Pancreas (tissue), 10 donors: ENCODE data around the gene CCDC47. TPM values are rescaled to one million over a fixed set of nuclear protein-coding genes. Genes with fewer than 3 reads are reported as not detected.
"Not testable (repeated sequence)": the region's sequence is repeated elsewhere in the genome, so short reads cannot be mapped to it uniquely, and the experiment has no call there.

Experiments used
- ATAC-seq, 4 donors: fragments of 200-7000 bp; cut with Tn5 transposase; one replicate each; pipeline versions ENCODE4 v1.8.0 to v1.9.1; 2020; ENCODE audit warnings: mild to moderate bottlenecking in 4 of 4, moderate library complexity in 4 of 4
- DNase-seq, 6 donors: peaks; one replicate each; pipeline ENCODE4 v3.0.0-alpha.2; 2020
- FAIRE-seq: peaks from 2 replicates; lab custom pipeline; 2012; peaks lifted over from hg19 to GRCh38; lab: Jason Lieb, UNC
- H3K27ac ChIP-seq, 4 donors: fragments of 200-600 bp; sonication (generic); 1 replicate in 3 of 4; 2 replicates in 1 of 4; pipeline versions ENCODE4 v1.5.0 to v1.8.0; 2020
- H3K27me3 ChIP-seq, 4 donors: fragments of 200-600 bp; one replicate each; pipeline ENCODE4 v1.8.0; 2021
- H3K36me3 ChIP-seq, 3 donors: fragments of 200-600 bp; sonication (generic) in 1 of 3; one replicate each; pipeline versions ENCODE4 v1.5.0 to v1.8.0; 2020 to 2021
- H3K4me1 ChIP-seq, 3 donors: fragments of 200-600 bp; one replicate each; pipeline ENCODE4 v1.8.0; 2021
- H3K4me3 ChIP-seq, 4 donors: fragments of 200-600 bp; sonication (generic) in 2 of 4; one replicate each; pipeline versions ENCODE4 v1.5.0 to v1.8.0; 2020 to 2021
- H3K9me3 ChIP-seq, 4 donors: fragments of 200-600 bp; one replicate each; pipeline ENCODE4 v1.8.0; 2021
- WGBS, 2 donors: extraction: QIAGEN DNeasy Blood & Tissue Kit; methylation state at CpG; one replicate each; pipeline ENCODE4 v1.1.7; 2013; 5-methylcytosine and 5-hydroxymethylcytosine counted together
- intact Hi-C, 3 donors: fragments of 100-400 bp; cut with DNase I; formaldehyde crosslinking; loops; one replicate each; pipeline versions ENCODE4 v1.11.1 to v1.14.2; 2022
- polyA plus RNA-seq, 2 donors: library from polyadenylated mRNA; stranded (reverse); fragments of 200-250 nt; gene quantifications; one replicate each; pipeline ENCODE4 v1.2.3, GENCODE V29; 2013
- total RNA-seq, 6 donors: library from RNA; stranded (reverse); fragmentation: NEBNext Ultra II Directional in 4 of 6; extraction: Animal tissue kit (Norgen Biotek cat#: 25700) in 4 of 6; gene quantifications; one replicate each; pipeline versions ENCODE4 v1.2.1 to v1.2.4, GENCODE V29; 2021 to 2023
- TF ChIP-seq, protein P1 (sequence below), 4 donors: fragments of 200-600 bp; sonication (generic) in 3 of 4; IDR thresholded peaks; one replicate each; pipeline versions ENCODE4 v1.5.0 to v1.8.0; 2021; ENCODE audit warnings: antibody characterized with exemption in 4 of 4
- donor health status: healthy with polysubstance abuse.
- donor health status: DM: no; HTN: no; CAD: no; lungs with moderate emphysema.
- donor health status: DM: no; HTN: no; CAD: no.
- donor health status: control.
- donor health status: control.
- donor health status: Bipolar disorder and iron deficiency.
- donor health status: DM: yes; HTN: yes; CAD: no.
- donor health status: DM: no; HTN: no; CAD: no.
- donor health status: DM: no; HTN: no; CAD: no.
- donor health status: DM: yes; HTN: yes; CAD: no.

The CCDC47 gene
- total and polyA plus RNA-seq, 8 donors = 10.8 to 60.3 (median 46.9) TPM

DNA sequence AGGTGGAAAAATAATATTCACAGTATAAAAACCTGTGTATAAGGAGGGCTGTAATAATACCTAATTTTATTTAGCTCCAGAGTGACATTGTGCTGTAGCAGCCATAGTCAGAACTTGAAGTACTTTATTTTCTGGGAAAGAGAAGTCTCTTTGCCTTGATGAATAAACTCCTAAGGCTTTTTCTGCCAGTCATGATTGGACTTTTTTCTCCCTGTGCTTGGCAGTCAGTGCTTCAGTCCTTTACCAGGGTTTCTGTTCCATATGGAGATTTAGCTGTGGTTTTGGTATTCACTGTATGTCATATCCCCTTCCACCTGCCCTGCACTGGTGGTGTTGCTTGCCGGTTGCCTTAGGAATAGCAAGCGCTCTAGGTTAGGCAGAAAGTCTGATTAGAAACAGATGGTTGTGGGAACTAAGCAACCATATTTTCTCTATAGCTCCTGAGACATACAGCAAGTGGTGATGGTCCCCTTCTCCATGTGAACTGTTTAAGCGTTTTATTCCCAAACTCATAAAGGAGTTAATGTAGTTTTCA lies 25.2 kb upstream of the CCDC47 start:
- H3K4me1 ChIP-seq = no peaks in the 10 kb centered on the region
- no peaks in the 10 kb centered on the region for H3K27me3 ChIP-seq
- ATAC-seq (no peak), FAIRE-seq (no peak), DNase-seq (no peak)
- no peak overlapping the region for H3K27ac ChIP-seq
- intact Hi-C loops = no loop called here
- no peak overlapping the region for H3K4me3 ChIP-seq
- WGBS, 2 donors = 89 to 95% methylated on average over 3 of the region's 3 CpGs
- no peaks in the 10 kb centered on the region for H3K9me3 ChIP-seq
- TF ChIP-seq, protein P1, sequence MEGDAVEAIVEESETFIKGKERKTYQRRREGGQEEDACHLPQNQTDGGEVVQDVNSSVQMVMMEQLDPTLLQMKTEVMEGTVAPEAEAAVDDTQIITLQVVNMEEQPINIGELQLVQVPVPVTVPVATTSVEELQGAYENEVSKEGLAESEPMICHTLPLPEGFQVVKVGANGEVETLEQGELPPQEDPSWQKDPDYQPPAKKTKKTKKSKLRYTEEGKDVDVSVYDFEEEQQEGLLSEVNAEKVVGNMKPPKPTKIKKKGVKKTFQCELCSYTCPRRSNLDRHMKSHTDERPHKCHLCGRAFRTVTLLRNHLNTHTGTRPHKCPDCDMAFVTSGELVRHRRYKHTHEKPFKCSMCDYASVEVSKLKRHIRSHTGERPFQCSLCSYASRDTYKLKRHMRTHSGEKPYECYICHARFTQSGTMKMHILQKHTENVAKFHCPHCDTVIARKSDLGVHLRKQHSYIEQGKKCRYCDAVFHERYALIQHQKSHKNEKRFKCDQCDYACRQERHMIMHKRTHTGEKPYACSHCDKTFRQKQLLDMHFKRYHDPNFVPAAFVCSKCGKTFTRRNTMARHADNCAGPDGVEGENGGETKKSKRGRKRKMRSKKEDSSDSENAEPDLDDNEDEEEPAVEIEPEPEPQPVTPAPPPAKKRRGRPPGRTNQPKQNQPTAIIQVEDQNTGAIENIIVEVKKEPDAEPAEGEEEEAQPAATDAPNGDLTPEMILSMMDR (IDR thresholded peaks at IDR 0.05) = no peak
- H3K36me3 ChIP-seq = peaks cover 10 to 97% (median 35%) of the 10 kb centered on the region in 3 donors

DNA sequence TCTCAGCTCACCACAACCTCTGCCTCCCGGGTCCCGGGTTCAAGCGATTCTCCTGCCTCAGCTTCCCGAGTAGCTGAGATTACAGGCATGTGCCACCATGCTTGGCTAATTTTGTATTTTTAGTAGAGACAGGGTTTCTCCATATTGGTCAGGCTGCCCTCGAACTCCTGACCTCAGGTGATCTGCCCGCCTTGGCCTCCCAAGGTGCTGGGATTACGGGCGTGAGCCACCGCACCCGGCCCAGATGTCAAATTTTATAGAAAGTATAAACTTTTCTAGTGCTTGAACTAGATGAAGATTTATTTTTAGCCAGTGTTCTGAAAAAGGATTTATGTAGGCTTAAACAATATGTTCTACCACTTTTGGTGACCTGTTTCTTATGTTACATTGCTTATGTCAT lies 23.0 kb upstream of the CCDC47 start:
- WGBS, 2 donors = 97% methylated on average over 10 of the region's 10 CpGs
- H3K27me3 ChIP-seq, FAIRE-seq, ATAC-seq, H3K9me3 ChIP-seq, H3K4me1 ChIP-seq, DNase-seq, intact Hi-C loops, H3K27ac ChIP-seq, H3K4me3 ChIP-seq: not testable (repeated sequence)
- peaks cover 10 to 93% (median 29%) of the 10 kb centered on the region in 3 donors for H3K36me3 ChIP-seq

DNA sequence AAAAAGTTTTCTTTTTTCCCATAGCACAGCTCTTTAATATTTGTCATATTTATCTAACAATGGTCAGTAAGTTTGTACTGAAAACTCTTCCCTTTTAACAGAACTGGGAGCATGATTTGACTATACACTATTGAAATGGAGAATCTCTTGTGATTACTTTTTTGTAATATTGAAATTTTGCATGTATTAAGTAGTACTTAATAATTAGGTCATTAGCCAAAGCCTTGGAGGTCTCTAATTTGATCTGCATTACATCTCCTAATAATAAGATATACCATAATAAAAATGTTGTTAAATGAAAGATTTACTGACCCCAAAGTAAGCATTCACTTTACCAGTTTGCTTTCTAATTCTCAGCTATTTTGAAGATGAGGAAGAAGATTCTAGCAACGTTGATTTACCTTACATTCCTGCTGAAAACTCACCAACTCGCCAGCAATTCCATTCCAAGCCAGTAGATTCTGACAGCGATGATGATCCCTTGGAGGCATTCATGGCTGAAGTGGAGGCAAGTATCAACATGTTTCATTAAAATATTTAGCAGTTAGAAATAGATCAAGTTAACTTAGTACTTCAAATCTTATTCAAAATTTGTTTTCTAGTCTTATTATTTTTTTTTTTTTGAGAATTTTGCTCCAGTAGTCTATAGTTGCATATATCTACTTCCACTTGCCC lies 18.8 kb upstream of the CCDC47 start:
- no peak for DNase-seq
- no peak for ATAC-seq
- Histone ChIP-seq H3K9me3 (no peaks in the 10 kb centered on the region), H3K4me3 (no peak overlapping the region), H3K27ac (no peak overlapping the region), H3K27me3 (no peaks in the 10 kb centered on the region), H3K36me3 (peaks cover 6 to 83% (median 43%) of the 10 kb centered on the region in 3 donors), H3K4me1 (no peaks in the 10 kb centered on the region)
- intact Hi-C loops = no loop called here
- 75% methylated on average over 3 of the region's 3 CpGs for WGBS, 2 donors
- TF ChIP-seq, protein P1 (IDR thresholded peaks at IDR 0.05) = no peak
- no peak for FAIRE-seq

DNA sequence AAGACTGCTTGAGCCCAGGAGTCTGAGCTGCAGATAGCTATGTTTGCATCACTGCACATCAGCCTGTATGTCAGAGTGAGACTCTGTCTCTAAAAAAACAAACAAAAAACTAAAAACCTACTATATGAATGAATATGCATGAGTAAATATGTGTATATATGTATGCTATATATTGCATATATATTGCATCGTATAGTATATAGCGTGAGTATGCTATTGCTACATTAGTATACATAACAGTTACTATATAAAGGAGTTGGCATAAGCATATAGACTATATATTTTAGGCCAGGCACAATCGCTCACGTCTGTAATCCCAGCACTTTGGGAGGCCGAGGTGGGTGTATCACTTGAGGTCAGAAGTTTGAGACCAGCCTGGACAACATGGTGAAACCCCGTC lies 16.7 kb upstream of the CCDC47 start:
- DNase-seq = no peak
- no peak for FAIRE-seq
- TF ChIP-seq, protein P1 (IDR thresholded peaks at IDR 0.05) = no peak
- Histone ChIP-seq H3K4me1 (no peaks in the 10 kb centered on the region), H3K4me3 (no peak overlapping the region), H3K9me3 (no peaks in the 10 kb centered on the region), H3K27ac (no peak overlapping the region), H3K36me3 (peaks cover 0 to 65% (median 31%) of the 10 kb centered on the region in 3 donors), H3K27me3 (no peaks in the 10 kb centered on the region)
- intact Hi-C loops = no loop called here
- no peak for ATAC-seq
- WGBS, 2 donors = 88 to 92% methylated on average over 6 of the region's 6 CpGs

DNA sequence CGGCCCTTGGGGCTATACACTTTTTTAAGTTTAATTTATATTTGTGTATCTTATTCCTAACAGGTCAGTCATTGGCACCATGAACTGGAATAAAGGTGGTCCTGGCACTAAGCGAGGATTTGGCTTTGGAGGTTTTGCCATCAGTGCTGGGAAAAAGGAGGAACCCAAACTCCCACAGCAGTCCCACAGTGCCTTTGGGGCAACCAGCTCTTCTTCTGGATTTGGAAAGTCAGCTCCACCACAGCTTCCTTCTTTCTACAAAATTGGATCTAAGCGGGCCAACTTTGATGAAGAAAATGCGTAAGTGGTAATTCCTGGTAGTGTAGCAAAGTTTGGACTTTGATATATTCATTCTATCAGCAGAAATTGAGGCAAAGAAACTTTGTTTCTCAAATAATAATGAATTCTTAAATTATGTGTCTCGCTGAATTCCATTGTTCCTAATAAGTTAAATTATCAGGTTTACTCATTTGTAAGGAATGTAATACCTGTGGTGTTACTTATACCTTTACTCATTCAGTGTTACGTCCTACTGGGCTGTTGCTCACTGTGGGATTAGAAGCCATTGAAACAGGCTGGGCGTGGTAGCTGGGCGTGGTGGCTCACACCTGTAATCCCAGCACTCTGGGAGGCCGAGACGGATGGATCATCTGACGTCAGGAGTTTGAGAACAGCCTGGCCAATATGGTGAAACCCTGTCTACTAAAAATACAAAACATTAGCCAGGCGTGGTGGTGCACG lies 13.7 kb upstream of the CCDC47 start:
- DNase-seq = no peak
- Histone ChIP-seq H3K4me3 (no peak overlapping the region), H3K9me3 (no peaks in the 10 kb centered on the region), H3K4me1 (peaks cover 0 to 5% (median 0%) of the 10 kb centered on the region in 3 donors), H3K27me3 (no peaks in the 10 kb centered on the region), H3K36me3 (peaks cover 0 to 36% (median 19%) of the 10 kb centered on the region in 3 donors), H3K27ac (no peak overlapping the region)
- intact Hi-C loops = no loop called here
- TF ChIP-seq, protein P1 (IDR thresholded peaks at IDR 0.05) = no peak
- no peak for FAIRE-seq
- 96 to 97% methylated on average over 13 of the region's 13 CpGs for WGBS, 2 donors
- no peak for ATAC-seq
